Activated B cell treated with CpG ODN at 0.5 μM for 24 hours (primary cell): ENCODE data around the gene PEPD. TPM values are rescaled to one million over a fixed set of nuclear protein-coding genes. Genes with fewer than 3 reads are reported as not detected.

Source experiments
- ATAC-seq: fragments of 200-7000 bp; cut with Tn5 transposase; one replicate; pipeline ENCODE4 v1.10.0; 2021; ENCODE audit warnings: low read depth, mild to moderate bottlenecking, moderate library complexity
- CTCF ChIA-PET: fragments of 350-600 bp; sonication (Branson Sonifier 250); formaldehyde crosslinking; loops from one replicate; lab custom pipeline; 2021; ENCODE audit warnings: antibody characterized with exemption; lab: Charles Lee
- POLR2A ChIA-PET: fragments of 350-600 bp; sonication (Branson Sonifier 250); formaldehyde crosslinking; loops from one replicate; lab custom pipeline; 2021; ENCODE audit warnings: antibody characterized with exemption; lab: Charles Lee
- DNase-seq: peaks from one replicate; pipeline ENCODE4 v3.0.0; 2022
- H3K27ac Mint-ChIP-seq: one replicate; pipeline ENCODE4 v1.8.0; 2020; ENCODE audit warnings: mixed read lengths
- H3K27me3 Mint-ChIP-seq: one replicate; pipeline ENCODE4 v1.8.0; 2021; ENCODE audit warnings: mixed read lengths
- H3K36me3 Mint-ChIP-seq: one replicate; pipeline ENCODE4 v1.8.0; 2021; ENCODE audit warnings: low read depth, mixed read lengths
- H3K4me1 Mint-ChIP-seq: one replicate; pipeline ENCODE4 v1.8.0; 2021; ENCODE audit warnings: mixed read lengths
- H3K4me3 Mint-ChIP-seq: one replicate; pipeline ENCODE4 v1.8.0; 2020; ENCODE audit warnings: mild to moderate bottlenecking, mixed read lengths
- H3K9me3 Mint-ChIP-seq: one replicate; pipeline ENCODE4 v1.8.0; 2020; ENCODE audit warnings: mixed read lengths
- intact Hi-C: fragments of 100-400 bp; cut with micrococcal nuclease; formaldehyde crosslinking; loops from one replicate; pipeline ENCODE4 v1.15.1; 2024
- total RNA-seq: library from RNA; stranded (reverse); gene quantifications from 2 replicates; pipeline ENCODE4 v1.2.3, GENCODE V29; 2022
- TF ChIP-seq, protein P1 (sequence below): fragments of 200-600 bp; IDR thresholded peaks from one replicate; pipeline ENCODE4 v1.8.0; 2022; ENCODE audit warnings: antibody characterized with exemption, mild to moderate bottlenecking

PEPD gene
- total RNA-seq, 1 donor from 2014 or later: 49.1 TPM

DNA sequence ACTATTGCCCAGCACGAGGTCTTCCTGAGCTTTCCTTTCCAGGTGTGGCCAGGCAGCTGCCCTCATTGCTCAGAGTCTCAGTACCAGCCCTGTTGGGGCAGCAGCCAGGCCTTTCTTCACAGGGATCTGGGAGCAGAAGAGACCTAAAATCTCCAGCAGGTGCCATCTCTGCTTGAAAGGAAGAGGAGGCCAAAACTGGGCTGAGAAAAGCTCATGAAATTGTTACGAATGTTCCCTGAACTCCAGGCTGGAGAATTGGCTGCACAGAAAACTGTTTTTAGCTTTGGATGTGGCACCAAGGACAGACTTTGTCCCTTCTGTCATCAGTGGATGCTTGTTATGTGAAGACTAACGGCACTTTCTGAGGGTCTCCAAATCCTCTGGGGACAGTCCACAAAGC lies 8.7 kb upstream of the PEPD start:
- no peaks in the 10 kb centered on the region for H3K9me3 Mint-ChIP-seq
- ChIA-PET POLR2A (no interaction called here), CTCF (no interaction called here)
- H3K36me3 Mint-ChIP-seq: no peaks in the 10 kb centered on the region
- peaks cover 10% of the 10 kb centered on the region for H3K27me3 Mint-ChIP-seq
- ATAC-seq: no peak
- intact Hi-C loops: no loop called here
- TF ChIP-seq, protein P1, sequence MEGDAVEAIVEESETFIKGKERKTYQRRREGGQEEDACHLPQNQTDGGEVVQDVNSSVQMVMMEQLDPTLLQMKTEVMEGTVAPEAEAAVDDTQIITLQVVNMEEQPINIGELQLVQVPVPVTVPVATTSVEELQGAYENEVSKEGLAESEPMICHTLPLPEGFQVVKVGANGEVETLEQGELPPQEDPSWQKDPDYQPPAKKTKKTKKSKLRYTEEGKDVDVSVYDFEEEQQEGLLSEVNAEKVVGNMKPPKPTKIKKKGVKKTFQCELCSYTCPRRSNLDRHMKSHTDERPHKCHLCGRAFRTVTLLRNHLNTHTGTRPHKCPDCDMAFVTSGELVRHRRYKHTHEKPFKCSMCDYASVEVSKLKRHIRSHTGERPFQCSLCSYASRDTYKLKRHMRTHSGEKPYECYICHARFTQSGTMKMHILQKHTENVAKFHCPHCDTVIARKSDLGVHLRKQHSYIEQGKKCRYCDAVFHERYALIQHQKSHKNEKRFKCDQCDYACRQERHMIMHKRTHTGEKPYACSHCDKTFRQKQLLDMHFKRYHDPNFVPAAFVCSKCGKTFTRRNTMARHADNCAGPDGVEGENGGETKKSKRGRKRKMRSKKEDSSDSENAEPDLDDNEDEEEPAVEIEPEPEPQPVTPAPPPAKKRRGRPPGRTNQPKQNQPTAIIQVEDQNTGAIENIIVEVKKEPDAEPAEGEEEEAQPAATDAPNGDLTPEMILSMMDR: no peak
- no peak overlapping the region for H3K4me3 Mint-ChIP-seq
- no peak for DNase-seq
- no peaks in the 10 kb centered on the region for H3K4me1 Mint-ChIP-seq
- no peak overlapping the region for H3K27ac Mint-ChIP-seq

DNA sequence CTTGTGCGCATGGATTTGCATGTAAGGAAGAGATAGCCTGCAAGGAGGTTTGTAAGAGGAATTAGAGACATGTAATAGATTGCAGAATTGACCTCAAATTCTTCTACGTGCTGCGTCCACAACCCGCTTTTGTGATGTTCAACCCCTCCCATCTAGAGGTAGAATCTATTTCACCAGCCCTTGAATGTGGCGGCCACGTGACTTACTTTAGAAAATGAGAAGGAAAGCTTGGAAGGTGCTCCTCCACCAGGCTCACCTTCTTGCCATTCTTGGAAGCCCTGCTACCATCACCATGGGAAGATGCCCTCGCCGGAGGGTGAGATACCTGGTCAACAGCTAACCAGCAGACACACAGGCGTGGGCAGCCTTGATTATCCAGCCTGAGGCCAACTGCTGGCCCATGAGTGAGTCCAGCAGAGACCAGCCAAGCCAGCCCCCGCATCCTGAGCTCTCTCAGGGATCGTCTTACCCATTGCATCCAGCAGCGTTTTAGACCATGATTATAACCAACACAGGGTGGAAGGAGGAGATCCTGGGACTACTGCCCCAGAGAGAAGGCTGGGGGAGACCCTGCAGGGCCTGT lies 7.6 kb upstream of the PEPD start:
- ATAC-seq (no peak), DNase-seq (no peak)
- intact Hi-C loops: no loop called here
- Mint-ChIP-seq H3K27ac (no peak overlapping the region), H3K36me3 (no peaks in the 10 kb centered on the region), H3K4me1 (no peaks in the 10 kb centered on the region), H3K27me3 (peaks cover 9% of the 10 kb centered on the region), H3K9me3 (no peaks in the 10 kb centered on the region), H3K4me3 (no peak overlapping the region)
- ChIA-PET POLR2A (no interaction called here), CTCF (no interaction called here)
- TF ChIP-seq, protein P1: no peak

DNA sequence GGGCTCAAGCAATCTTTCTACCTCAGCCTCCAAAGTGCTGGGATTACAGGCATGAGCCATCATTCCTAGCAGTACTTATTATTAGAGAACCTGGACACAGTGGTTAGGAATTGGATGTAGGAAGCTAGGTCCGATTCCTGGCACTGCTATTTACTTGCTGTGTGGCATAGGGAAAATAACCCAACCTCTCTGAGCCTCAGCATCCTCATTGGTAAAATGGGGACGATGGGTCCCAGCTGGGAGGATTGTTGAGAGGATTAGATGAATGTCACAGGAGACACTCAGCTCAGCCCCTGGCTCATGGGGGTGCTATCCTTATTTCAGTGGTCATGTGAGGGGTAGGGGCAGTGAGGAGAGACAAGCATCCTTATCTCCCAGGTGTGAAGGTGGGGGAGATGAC lies 6.8 kb upstream of the PEPD start:
- H3K36me3 Mint-ChIP-seq: no peaks in the 10 kb centered on the region
- CTCF ChIA-PET: no interaction called here
- H3K27ac Mint-ChIP-seq: no peak overlapping the region
- POLR2A ChIA-PET: no interaction called here
- H3K4me1 Mint-ChIP-seq: no peaks in the 10 kb centered on the region
- peaks cover 7% of the 10 kb centered on the region for H3K27me3 Mint-ChIP-seq
- ATAC-seq (no peak), DNase-seq (no peak)
- intact Hi-C loops: no loop called here
- H3K9me3 Mint-ChIP-seq: no peaks in the 10 kb centered on the region
- TF ChIP-seq, protein P1: no peak
- no peak overlapping the region for H3K4me3 Mint-ChIP-seq

DNA sequence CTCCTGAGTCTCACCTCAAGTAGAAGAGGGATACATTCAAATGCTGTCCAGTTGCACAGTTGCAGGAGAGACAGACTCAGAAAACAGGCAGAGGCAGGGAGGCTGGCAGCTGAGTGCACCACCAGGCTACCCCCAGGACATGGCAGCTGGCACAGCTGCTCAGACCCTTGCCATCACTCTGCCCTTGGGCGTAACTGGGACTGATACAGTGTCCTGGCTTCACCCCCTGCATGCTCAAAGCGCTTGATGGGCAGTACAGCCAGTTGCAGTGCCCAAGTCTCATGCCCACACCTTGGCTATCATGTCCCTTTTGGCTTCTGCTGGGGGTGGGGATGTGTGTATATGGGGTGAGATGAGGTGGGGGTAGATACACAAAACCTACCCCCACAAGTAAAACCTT lies 5.5 kb upstream of the PEPD start:
- no peak for ATAC-seq
- TF ChIP-seq, protein P1: no peak
- intact Hi-C loops: no loop called here
- H3K4me3 Mint-ChIP-seq: no peak overlapping the region
- peaks cover 7% of the 10 kb centered on the region for H3K27me3 Mint-ChIP-seq
- DNase-seq: no peak
- no peak overlapping the region for H3K27ac Mint-ChIP-seq
- no peaks in the 10 kb centered on the region for H3K36me3 Mint-ChIP-seq
- ChIA-PET CTCF (no interaction called here), POLR2A (no interaction called here)
- peaks cover 5% of the 10 kb centered on the region for H3K4me1 Mint-ChIP-seq
- H3K9me3 Mint-ChIP-seq: no peaks in the 10 kb centered on the region

DNA sequence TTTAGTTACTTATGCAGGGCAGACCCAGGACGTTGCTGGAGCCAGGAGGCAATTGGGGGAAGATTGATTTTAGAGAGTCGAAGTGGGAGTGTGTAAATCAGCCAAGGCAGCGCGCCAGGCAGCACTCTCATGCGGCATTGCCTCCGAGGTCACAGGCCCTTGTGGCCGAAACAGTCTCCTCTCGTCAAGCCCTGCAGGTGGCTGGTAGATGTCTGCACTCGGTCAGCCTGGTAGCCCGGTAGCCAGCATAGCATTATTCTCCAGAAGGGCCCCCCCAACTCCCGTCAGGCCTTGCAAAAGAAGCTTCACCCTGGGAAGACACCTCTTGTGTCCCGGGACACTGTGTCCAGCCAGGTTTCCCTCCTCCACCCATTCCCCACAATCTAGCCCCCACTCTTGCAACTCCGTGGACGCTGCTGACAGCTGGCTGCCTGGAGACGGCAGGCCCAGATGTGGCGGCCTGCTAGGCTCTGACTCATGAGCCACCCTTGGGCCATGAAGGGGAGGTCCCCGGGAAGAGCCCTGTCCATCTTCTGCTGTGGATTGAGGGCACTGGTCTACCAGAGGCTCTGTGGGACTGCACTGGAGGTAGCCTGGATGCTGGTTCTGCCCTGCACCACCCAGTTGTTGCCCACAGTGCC lies 2.6 kb upstream of the PEPD start:
- Mint-ChIP-seq H3K4me3 (no peak overlapping the region), H3K9me3 (no peaks in the 10 kb centered on the region), H3K4me1 (peaks cover 19% of the 10 kb centered on the region), H3K36me3 (no peaks in the 10 kb centered on the region), H3K27ac (no peak overlapping the region), H3K27me3 (peaks cover 4% of the 10 kb centered on the region)
- TF ChIP-seq, protein P1: no peak
- DNase-seq: no peak
- ATAC-seq: no peak
- POLR2A ChIA-PET: no interaction called here
- intact Hi-C loops: loop anchor here (5.0 kb wide), 1 partner anchor 608 kb away; no protein-coding TSS in a partner anchor
- CTCF ChIA-PET: no interaction called here
